Stomach smooth muscle (tissue), 2 donors: ENCODE data around the gene MINAR1.

Source experiments
- H3K27ac ChIP-seq: one replicate; pipeline ENCODE4 v1.7.0; 2013; ENCODE audit warnings: mild to moderate bottlenecking, low read length, inconsistent platforms
- H3K27me3 ChIP-seq, 2 donors: one replicate each; pipeline ENCODE4 v1.7.0; 2013; ENCODE audit warnings: low read length in 2 of 2; ENCODE audit not compliant: insufficient read depth in 2 of 2, control insufficient read depth in 1 of 2
- H3K36me3 ChIP-seq, 2 donors: one replicate each; pipeline ENCODE4 v1.7.0; 2013; ENCODE audit warnings: low read length in 2 of 2; ENCODE audit not compliant: control insufficient read depth in 2 of 2, insufficient read depth in 2 of 2
- H3K4me1 ChIP-seq: one replicate; pipeline ENCODE4 v1.7.0; 2013; ENCODE audit warnings: low read length; ENCODE audit not compliant: control insufficient read depth, insufficient read depth
- H3K4me3 ChIP-seq, 2 donors: one replicate each; pipeline ENCODE4 v1.7.0; 2013; ENCODE audit warnings: low read length in 2 of 2
- H3K9ac ChIP-seq, 2 donors: one replicate each; pipeline ENCODE4 v1.7.0; 2013; ENCODE audit warnings: low read length in 2 of 2, mild to moderate bottlenecking in 1 of 2
- H3K9me3 ChIP-seq, 2 donors: one replicate each; pipeline ENCODE4 v1.7.0; 2013; ENCODE audit warnings: low read length in 2 of 2; ENCODE audit not compliant: control insufficient read depth in 2 of 2
- donor health status: healthy.
- donor health status: Pancreatic carcinoma.

Gene MINAR1

GRCh38 chr15:79467865-79468586, 35.9 kb downstream of the MINAR1 start:
- no peaks in the 10 kb centered on the region for H3K4me1 ChIP-seq
- H3K27me3 ChIP-seq = no peaks in the 10 kb centered on the region
- no peaks in the 10 kb centered on the region for H3K9me3 ChIP-seq
- no peak overlapping the region for H3K9ac ChIP-seq
- no peak overlapping the region for H3K4me3 ChIP-seq
- H3K36me3 ChIP-seq = no peaks in the 10 kb centered on the region
- no peak overlapping the region for H3K27ac ChIP-seq

GRCh38 chr15:79472446-79472845, 40.3 kb downstream of the MINAR1 start:
- Histone ChIP-seq H3K36me3 (no peaks in the 10 kb centered on the region), H3K27ac (no peak overlapping the region), H3K4me3 (no peak overlapping the region), H3K4me1 (no peaks in the 10 kb centered on the region), H3K27me3 (no peaks in the 10 kb centered on the region), H3K9me3 (no peaks in the 10 kb centered on the region), H3K9ac (no peak overlapping the region)

GRCh38 chr15:79474252-79474651, 42.1 kb downstream of the MINAR1 start:
- Histone ChIP-seq H3K27me3 (no peaks in the 10 kb centered on the region), H3K9ac (no peak overlapping the region), H3K4me3 (no peak overlapping the region), H3K4me1 (no peaks in the 10 kb centered on the region), H3K36me3 (no peaks in the 10 kb centered on the region), H3K27ac (no peak overlapping the region), H3K9me3 (no peaks in the 10 kb centered on the region)

GRCh38 chr15:79475306-79475705, 43.2 kb downstream of the MINAR1 start:
- H3K9me3 ChIP-seq = no peaks in the 10 kb centered on the region
- H3K9ac ChIP-seq = no peak overlapping the region
- no peak overlapping the region for H3K4me3 ChIP-seq
- no peak overlapping the region for H3K27ac ChIP-seq
- no peaks in the 10 kb centered on the region for H3K4me1 ChIP-seq
- no peaks in the 10 kb centered on the region for H3K36me3 ChIP-seq
- H3K27me3 ChIP-seq = no peaks in the 10 kb centered on the region

- Histone ChIP-seq H3K27me3 (no peaks in the 10 kb centered on the region), H3K9ac (no peak overlapping the region), H3K9me3 (no peaks in the 10 kb centered on the region)
Measured at GRCh38 chr15:79478108-79478507, 46.0 kb downstream of the MINAR1 start.

GRCh38 chr15:79479616-79480015, 47.5 kb downstream of the MINAR1 start:
- H3K27ac ChIP-seq = no peak overlapping the region
- H3K36me3 ChIP-seq = no peaks in the 10 kb centered on the region
- no peak overlapping the region for H3K9ac ChIP-seq
- no peaks in the 10 kb centered on the region for H3K9me3 ChIP-seq
- no peaks in the 10 kb centered on the region for H3K27me3 ChIP-seq
- H3K4me1 ChIP-seq = no peaks in the 10 kb centered on the region
- no peak overlapping the region for H3K4me3 ChIP-seq

More at GRCh38 chr15:79478108-79478507, 46.0 kb downstream of the MINAR1 start:
- no peak overlapping the region for H3K27ac ChIP-seq
- no peak overlapping the region for H3K4me3 ChIP-seq
- H3K4me1 ChIP-seq = no peaks in the 10 kb centered on the region
- no peaks in the 10 kb centered on the region for H3K36me3 ChIP-seq

GRCh38 chr15:79481793-79482192, 49.7 kb downstream of the MINAR1 start:
- Histone ChIP-seq H3K9ac (no peak overlapping the region), H3K36me3 (no peaks in the 10 kb centered on the region), H3K27me3 (no peaks in the 10 kb centered on the region), H3K27ac (no peak overlapping the region), H3K4me3 (no peak overlapping the region), H3K9me3 (no peaks in the 10 kb centered on the region), H3K4me1 (no peaks in the 10 kb centered on the region)
